Activated T-cell treated with anti-CD3 and anti-CD28 coated beads for 48 hours (primary cell): ENCODE data around the gene ANKRD9.
"Not testable (repeated sequence)": the region's sequence is repeated elsewhere in the genome, so short reads cannot be mapped to it uniquely, and the experiment has no call there.

ENCODE experiments used
- DNase-seq: peaks from one replicate; pipeline ENCODE4 v3.0.0-alpha.2; 2020; ENCODE audit warnings: low read depth

Gene ANKRD9

GRCh38 chr14:102538602-102539543, 29.3 kb upstream of the ANKRD9 start:
- no peak for DNase-seq

- DNase-seq = no peak
Measured at GRCh38 chr14:102537981-102538601, 28.5 kb upstream of the ANKRD9 start.

DNA sequence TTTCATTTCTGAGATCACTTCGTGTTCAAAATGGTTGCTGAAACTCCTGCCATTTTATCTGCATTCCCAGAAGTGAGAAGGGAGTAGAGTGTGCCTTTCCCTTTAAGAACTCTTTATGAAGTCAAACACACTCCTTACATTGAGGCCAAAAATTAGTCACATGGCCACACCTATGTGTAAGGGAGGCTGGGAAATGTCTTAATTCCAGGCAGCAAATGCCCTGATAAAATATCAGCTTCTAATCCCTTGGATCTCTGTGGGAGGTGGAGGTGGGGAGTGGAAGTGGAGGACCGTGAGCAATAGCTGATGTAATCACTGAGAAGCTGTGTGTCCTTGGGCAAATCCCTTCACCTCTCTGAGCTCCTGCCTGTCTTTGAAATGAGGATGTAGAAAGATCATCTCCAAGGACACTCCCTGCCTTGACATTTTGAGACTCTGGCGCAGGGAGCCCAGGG, 22.7 kb upstream of the ANKRD9 start:
- no peak for DNase-seq

DNA sequence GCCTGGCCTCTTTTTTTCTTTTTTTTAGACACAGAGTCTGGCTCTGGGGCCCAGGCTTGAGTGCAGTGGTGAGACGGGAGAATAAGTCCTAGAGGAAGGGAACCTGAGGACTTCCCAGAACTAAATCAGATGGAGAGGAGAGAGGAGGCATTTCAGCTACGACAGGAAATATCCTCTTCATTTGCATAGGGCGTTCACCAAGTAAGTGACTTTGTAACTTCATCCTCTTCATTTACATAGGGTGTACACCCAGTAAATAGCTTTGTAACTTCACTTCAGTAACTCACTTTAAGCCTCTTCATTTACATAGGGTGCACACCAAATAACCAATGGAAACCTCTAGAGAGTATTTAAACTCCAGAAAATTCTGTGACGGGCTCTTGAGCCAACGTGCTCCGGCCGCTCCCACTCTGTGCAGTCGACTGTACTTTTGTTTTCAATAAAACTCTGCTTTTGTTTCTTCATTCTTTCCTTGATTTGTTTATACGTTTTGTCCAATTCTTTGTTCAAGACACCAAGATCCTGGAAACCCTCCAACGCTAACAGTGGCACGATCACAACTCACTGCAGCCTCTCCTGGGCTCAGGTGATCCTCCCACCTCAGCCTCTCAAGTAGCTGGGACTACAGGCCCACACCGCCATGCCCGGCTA, 21.4 kb upstream of the ANKRD9 start:
- no peak for DNase-seq

GRCh38 chr14:102528431-102529170, 19.0 kb upstream of the ANKRD9 start:
- no peak for DNase-seq

GRCh38 chr14:102525929-102526497, 16.4 kb upstream of the ANKRD9 start:
- DNase-seq = no peak

DNA sequence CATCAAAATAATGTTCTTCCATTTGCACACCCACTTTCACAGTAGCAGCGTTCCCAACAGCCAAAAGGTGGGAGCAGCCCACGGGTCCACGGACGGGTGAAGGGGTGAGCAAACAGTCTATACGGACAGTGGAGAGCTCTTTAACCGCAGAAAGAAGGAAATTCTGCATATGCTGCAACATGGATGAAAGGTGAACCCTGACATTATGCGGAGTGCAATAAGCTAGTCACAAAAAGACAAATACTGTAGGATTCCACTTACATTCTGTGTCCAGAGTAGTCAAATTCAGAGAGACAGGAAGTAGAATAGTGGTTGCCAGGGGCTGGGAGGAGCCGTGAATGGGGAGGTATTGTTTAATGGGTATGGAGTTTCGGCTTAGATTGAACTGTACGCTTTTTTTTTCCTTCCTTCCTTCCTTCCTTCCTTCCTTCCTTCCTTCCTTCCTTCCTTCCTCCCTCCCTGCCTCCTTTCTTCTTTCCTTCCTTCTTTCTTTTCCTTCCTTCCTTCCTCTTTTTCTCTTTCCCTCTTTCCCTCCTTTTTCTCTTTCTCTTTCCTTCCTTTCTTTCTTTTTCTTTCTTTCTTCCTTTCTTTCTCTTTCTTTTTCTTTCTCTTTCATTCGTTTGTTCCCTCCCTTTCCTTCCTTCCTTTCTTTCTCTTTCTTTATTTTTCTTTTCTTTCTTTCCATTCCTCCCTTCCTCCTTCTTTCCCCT, 15.8 kb upstream of the ANKRD9 start:
- DNase-seq = no peak

DNA sequence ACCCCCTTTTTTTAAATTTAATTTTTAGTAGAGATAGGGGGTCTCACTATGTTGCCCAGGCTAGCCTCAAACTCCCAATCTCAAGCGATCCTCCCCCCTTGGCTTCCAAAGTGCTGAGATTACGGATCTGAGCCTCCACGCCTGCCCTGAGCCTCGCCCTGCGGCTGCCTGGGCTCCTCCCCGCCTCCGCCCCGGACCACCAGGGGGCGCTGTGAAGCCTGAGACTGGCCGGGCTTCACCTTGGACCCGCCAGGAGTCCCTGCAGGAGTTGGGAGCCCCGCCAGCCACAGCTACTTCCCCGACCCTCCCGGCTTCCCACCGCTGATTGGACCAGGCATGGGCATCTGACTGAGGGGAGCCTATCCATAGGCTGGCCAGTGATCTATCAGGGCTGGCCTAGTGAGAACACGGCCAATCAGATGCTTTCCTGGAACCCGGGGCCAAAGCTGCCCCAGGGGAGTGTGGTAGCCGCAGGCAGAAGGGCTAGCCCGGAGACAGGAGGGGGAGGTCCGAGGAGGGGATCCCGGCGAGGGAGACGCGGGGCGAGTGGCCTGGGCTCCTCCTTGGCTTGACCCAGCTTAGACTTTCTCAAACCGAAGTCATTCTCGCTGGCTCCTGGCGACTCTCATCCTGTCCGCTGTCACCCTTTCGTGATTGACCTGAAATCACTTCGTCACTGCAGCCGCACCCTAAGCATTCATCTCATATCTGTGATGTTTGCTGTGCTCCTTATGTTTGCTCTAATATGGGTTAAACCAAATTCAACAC, 15.1 kb upstream of the ANKRD9 start:
- DNase-seq = peak; percentile 97

DNA sequence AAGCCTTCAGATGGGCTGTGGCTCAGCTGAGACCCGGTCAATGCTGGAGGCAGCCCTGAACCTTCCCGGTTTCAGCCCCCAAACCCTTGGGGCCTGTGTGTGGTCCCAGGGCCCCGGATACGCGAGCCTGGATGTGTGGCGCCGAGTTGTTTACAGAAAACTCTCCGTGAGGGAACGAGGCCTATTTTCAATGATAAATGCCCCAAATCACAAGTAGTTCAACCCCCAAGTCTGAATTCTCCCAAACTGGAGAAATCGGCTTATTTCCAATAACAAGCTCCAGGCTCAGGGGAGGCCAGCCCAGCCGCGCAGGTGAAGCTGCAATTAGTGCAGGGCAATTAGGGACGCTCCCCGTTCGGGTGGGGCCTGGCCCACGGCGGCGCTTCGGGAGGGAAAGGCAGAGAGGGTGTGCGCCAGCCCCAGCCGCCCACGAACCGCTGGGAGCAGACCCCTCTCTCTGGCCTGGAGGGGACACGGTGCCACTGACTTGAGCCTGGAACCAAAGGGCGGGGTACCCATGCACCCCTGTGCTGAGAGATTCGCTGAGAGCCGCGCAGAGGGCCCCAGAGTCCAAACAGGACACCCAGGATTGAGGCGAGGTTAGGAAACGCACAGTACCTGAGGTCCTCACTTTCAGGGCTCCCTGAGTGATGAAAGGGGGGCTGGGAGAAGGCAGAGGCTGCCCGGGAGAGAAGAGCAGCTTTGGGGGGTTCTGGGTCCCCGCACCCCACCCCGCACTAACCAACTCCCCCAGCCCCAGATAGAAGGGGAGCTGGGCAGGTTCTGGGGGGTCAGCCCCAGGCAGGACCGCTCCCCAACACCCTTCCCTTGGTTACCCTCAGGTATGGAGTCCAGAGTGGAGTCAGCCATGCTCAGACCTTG, 14.2 kb upstream of the ANKRD9 start:
- no peak for DNase-seq

DNA sequence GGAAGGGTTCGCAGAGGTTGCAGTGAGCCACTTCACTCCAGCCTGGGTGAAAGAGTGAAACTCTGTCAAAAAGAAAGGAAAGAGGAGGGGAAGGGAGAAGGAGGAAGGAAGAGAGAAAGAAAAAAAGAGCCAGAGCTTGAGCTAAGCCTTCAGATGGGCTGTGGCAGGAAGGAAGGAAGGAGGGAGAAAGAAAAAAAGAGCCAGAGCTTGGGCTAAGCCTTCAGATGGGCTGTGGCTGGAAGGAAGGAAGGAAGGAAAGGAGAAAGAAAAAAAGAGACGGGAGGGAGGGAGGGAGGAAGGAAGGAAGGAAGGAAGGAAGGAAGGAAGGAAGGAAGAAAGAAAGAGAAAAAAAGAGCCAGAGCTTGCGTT, 13.6 kb upstream of the ANKRD9 start:
- DNase-seq = no peak

GRCh38 chr14:102519709-102520108, 10.1 kb upstream of the ANKRD9 start:
- not testable (repeated sequence) for DNase-seq

DNA sequence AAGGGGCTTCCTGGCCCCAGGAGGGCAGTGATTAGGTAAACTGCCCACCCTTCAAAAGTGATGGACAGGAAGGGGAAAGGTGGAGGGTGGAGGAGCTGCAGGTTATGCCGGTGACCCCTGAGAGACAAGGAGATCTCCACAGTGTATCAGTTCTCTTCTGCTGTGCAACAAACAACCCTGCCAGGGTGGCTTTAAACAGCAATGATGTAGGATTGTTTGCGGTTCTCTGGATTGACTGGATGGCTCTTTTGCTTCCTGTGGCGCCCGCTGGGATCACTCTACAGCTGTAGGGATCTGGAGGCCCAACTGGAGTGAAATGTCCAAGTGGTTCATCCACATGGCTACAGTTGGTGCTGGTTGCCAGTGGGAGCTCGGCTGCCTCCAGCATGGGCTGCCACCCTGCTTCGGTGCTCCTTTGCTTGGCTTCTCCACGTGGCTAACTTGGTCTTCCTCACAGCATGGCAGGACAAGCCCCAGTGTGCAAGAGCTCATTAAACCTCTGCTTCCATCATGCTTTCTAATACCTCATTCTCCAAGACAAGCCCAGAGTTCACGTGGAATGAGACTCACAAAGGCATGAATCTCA, 8.6 kb upstream of the ANKRD9 start:
- no peak for DNase-seq

DNA sequence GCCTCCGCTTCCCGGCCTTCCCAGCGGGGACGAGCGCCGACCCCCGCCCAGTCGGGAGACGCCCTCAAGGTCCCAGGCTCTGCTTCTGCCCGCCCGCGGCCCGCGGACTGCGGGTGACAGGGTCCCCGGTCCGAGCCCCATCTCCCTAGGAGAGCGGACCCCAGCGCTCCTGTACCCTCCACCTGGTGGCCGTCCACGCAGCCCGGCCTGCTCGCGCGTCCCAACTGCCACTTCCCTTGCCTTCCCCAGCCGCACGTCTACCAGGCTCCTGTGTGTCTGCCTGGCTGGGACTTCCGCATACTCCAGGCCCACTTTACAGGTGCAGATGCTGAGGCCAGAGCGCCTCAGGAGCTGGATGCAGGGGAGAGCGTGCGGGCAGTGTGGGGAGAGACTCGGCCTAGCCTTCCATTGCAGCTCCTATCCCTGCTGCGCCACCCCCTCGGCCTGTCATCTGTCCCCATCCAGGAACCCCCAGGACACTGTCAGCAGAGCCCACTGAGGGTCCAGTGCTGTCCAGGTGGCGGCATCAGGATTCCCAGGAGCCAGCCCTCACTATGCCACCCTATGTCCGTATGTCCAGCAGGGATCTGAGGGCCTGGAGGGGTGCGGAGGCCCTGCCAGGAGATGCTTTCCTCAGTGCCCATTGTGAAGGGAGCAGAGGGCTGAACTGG, 8.0 kb upstream of the ANKRD9 start:
- DNase-seq = no peak

DNA sequence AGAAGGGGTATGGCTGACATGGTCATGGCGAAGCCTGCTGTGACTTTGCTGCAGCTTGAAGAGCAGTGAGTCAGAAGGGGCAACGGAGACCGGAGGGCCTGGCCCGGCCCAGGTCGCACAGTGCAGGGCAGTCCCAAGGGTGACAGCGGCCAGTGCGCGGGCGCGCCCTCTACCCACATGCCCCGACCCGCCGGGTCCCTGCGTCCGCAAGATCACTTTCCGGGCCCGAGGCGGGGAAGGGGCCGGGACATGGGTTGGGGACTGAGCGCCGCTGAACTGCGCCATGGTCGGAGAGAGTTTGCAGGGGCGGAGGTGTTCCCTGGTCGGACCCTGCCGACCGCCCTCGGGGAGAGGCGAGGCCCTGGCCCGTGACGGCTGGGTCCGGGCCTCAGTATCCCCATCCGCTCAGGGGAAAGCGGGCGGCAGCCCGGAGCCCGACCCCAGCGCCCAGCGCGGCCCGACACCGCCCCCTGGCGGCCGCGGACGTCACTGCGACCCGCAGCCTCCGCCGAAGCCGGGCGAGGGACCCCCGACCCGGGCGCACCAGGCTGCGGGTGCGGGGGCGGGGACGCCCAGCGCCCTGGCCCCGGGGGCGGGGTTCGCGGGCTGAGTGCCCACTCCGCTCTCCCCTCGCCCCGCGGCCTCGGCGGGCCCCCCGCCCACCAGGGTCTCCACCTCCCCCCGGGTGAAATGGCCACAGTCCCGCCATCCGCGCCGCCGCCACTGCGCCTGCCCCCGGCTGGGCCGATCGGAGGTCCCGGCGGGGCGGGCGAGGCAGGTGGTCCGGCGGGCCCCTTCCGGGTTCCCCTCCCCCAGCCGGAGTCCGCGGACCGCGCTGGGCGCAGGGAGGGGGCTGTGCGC, 7.2 kb upstream of the ANKRD9 start:
- peak; percentile 66 for DNase-seq

GRCh38 chr14:102514987-102515733, 5.6 kb upstream of the ANKRD9 start:
- DNase-seq = no peak

DNA sequence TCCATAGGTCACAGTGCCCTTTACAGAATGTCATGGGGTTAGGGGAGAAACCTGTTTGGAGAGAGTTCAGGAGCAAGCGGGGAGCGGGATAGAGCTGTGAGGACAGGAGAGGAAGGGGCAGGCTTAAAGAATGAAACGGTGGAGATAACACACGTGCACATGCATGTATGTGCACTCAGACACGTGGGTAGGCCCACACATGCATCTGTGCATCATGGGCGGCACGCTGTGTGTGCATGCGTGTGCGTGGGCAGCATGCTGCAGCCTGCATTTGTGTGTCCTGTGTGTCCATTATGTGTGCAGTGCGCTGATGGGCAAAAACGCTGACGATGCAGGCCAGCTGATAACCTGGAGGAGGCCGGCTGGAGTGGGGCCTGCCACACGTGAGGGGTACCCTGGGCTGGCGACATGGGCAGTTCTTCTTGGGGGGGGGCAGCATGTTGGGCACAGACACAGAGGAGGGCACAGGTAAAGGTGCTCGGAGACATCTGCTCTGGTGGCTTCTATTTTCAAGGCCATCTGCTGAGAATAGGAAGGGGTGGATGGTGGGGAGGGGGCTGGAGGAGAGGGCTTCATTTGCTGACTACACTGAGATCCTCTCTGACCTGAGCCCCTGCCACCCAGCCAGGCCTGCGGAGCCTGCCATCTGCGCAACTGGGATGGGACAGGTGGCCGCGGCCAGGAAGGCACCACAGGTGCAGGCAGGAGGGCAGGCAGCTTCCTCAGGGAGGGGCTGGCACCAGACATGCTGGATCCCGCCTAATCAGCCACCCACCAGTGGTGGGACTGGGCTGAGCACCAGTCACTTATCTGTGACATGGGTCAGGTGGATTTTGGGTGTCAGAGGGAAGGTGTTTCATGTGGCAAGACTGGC, 4.6 kb upstream of the ANKRD9 start:
- no peak for DNase-seq
